UCSD-AML1 (cell line): ENCODE results near the gene DOCK4.

Experiments used
- DNase-seq: peaks from one replicate; lab custom pipeline; 2025; ENCODE audit not compliant: unreplicated experiment; lab: John Stamatoyannopoulos, UW

Gene DOCK4

GRCh38 chr7:111864291-111864976 is 341.8 kb downstream of the DOCK4 start:
- DNase-seq, result no peak

DNA sequence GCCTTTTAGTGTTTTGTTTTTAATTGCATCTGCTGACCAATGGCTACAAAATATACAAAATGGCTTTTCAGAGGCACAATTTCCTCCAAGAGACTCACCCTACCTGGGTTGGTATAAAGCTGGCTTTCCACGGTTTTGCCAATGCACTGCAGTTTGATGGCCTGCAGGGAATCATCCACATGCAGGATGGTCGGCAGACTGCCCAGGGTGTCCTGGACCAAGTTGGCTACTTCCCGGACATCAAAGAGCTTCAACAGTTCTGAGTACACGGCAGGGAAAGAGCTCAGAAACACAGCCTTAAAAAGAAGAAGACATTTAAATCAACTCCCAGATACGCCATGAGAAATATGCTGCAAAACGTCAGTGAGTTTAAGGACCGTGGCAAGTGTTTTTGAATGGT is 342.9 kb downstream of the DOCK4 start:
- DNase-seq, result no peak

GRCh38 chr7:111860248-111860647 is 346.0 kb downstream of the DOCK4 start:
- DNase-seq, result no peak

GRCh38 chr7:111858331-111858730 is 347.9 kb downstream of the DOCK4 start:
- no peak for DNase-seq

DNA sequence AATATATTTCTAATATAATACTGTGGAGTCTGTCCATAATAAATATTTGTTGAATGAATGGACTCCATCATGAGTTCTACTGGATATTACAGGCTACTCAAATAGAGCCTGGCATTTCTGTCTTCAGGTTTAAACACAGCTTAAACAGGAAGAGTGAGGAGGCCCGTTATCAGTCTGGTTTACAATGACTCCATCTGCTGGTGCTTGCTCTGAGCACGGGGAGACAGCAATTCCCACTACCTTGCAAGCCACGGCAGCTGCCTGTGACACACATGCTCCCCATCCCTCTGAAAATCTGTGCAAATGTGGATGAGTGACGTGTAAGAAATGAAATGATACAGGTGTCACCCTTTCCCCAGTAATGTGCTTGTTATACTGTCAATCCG is 350.4 kb downstream of the DOCK4 start:
- no peak for DNase-seq

GRCh38 chr7:111855161-111855841 is 350.9 kb downstream of the DOCK4 start:
- peak; percentile 6 for DNase-seq

DNA sequence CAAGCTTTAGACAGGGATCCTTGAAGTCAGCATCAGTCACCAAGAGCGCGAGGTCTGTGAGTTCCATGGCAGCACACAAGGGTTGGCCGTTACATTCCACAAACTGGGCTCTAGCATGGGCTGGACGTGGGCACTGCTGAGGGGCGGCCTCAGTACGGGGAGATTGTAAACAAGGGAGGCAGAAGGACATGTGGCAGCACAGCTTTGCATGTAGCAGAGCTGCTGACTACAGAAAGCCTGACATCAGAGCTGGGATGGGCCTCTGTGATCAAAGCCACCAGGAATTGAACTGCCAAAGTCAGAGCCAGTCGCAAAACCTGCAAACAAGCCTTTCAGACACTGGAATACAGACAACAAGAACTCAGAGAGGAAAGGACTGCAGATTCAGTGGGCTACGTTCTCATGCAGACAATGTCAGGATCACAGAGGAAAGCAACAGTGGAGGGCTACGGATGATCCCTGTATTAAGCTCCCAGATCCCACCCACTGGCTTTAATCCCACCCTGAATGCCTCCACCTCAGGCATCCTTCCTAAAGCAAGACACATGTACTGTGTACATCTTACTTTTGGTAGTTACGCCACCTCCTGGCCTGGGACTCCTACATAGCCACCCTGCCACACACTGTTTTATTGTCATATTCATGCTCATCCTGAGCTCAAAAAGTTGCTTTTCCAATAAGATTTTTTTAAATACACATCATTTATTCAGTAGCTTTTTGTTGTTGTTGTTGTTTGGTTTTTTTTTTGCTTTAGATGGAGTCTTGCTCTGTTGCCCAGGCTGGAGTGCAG is 352.8 kb downstream of the DOCK4 start:
- DNase-seq, result peak; percentile 5

DNA sequence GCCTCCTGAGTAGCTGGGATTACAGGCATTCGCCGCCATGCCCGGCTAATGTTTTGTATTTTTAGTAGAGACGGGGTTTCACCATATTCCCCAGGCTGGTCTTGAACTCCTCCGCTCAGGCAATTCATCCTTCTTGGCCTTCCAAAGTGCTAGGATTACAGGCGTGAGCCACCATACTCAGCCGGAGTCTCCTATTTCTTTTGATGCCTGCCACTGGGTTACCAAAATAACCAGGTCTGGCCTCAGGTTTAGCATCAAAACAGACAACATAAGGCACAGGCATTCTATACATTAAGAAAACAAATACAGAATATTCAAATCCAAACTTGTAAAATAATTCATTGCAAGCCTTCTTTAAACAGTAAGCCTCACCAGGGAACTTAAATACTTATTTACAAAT is 354.1 kb downstream of the DOCK4 start:
- DNase-seq, result no peak

DNA sequence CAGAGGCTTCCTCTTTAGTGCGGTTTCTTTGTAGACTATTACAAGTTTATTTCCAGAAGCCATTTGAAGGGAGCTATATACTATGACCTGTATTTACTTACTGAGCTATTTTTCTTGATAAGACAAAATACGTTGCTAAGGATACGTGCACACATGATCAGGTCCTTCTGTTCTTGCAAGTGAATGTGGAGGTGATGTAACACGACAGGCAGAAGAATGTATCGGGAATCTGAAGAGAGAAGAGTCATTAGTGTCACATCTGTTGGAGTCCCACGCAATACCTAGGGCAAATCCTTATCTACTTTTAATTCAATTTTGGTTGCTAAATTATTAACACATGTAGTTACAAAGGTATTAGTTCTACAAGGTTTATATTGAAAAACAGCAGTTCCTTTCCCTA is 359.3 kb downstream of the DOCK4 start:
- DNase-seq, result no peak

- DNase-seq, result no peak
Measured at GRCh38 chr7:111845853-111846252, 360.3 kb downstream of the DOCK4 start.

DNA sequence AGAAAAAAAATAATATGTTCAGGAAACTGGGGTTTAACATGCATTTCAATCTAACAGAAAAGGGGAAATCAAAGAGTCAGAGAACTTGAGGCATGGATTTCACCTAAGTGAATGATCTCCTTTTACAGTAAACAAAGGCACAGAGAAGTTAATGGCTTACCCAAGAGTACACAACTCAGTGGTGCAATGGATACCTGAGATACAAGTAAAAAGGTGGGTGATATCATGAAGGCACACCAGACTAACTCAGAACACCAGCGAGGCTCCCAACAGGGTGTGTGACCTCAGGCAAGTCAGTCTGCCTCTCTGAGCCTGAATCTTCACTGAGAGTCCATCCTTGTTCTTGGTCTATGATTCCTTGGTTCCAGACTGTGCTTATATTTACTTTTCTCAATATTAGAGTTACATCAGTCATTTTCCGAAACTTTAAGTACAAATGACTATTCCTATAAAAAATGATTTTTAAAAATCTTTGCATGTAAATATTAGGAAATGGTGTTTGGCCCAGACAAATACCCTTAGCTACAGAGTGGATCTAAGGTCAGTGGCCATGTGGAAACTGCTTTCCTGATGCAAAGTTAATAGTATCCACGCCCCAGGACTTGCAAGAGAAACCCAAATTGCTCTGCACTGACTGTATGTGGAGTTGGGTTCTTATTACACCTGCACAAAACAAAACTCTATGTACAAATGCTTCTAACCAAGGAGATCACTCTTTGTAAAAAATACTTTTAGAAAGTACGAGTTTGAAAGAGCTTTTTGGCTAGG is 361.1 kb downstream of the DOCK4 start:
- DNase-seq, result no peak

DNA sequence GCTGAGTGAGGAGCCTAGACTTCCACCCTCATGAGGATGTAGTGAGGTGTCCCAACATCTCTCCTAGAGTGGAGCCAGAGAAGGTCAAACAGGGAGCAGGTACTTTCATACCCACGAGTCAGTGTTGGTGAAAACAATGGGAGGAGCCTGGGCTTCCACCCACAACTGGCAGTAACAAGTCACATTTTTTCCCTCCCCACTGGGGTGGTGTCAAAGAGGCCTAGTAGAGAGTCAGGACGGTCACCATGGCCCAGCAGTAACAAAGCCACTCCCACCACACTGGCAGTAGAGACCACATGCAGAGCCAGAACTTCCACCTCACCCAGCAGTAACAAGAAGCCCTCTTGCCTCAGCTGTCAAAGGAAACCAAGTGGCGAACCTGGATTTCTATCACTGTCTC is 363.7 kb downstream of the DOCK4 start:
- DNase-seq, result no peak

- no peak for DNase-seq
Measured at GRCh38 chr7:111841596-111842205, 364.5 kb downstream of the DOCK4 start.

DNA sequence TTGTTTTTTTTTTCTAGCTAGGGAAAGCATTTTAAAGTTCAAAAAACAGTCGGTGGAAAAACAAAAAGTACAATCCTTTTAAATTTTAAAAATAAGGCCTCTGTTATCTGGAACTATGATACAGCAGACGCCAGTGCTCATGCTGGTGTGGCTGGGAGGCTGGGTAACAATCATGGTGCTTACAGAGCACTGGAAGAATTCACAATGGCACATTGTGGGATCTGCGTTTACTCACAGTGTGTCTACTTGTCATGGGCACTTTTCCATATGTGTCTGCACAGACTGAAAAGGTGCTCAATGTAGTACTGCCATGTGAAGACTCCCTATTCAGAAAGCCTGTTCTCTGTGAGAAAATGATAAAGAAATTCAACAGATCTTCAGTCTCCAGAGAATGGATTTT is 365.7 kb downstream of the DOCK4 start:
- DNase-seq, result no peak

- DNase-seq, result no peak
Measured at GRCh38 chr7:111839261-111839660, 366.9 kb downstream of the DOCK4 start.

DNA sequence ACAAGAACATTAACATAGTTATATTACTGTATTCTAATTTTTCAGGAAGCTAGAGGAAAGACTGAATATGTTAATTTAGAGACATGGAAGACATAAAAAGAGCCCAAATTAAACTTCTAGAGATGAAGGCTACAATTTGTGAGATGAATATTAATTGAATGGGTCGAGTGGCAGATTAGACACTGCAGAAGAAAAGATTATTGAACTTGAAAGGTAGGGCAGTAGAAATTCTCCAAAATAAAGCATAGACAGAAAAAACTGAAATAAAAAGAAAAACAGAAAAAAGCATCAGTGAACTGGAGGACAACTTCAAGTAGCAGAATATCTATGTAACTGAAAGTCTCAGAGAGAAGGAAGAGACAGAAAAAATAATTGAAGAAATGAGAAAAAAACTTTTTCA is 369.6 kb downstream of the DOCK4 start:
- no peak for DNase-seq

DNA sequence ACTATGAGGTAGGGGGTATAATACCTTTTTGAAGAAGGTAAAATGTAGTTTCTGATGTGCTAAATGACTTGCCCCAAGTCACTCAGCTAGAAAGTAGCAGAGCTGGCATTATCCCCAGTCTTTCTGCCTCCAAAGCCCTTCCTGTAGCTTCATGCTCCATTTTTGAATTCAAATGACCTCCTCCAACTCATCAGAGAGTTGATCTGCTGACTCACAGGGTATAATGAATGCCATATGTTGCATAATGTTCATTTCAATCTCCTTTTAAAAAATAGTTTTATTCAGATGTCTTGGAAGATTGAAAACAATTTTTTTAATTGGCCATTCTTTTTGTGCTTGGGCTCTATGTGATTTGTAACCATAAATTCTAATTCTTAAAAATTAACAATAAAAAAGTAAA is 371.1 kb downstream of the DOCK4 start:
- DNase-seq, result no peak

GRCh38 chr7:111834367-111834766 is 371.8 kb downstream of the DOCK4 start:
- DNase-seq, result no peak

GRCh38 chr7:111833466-111833865 is 372.7 kb downstream of the DOCK4 start:
- DNase-seq, result no peak

DNA sequence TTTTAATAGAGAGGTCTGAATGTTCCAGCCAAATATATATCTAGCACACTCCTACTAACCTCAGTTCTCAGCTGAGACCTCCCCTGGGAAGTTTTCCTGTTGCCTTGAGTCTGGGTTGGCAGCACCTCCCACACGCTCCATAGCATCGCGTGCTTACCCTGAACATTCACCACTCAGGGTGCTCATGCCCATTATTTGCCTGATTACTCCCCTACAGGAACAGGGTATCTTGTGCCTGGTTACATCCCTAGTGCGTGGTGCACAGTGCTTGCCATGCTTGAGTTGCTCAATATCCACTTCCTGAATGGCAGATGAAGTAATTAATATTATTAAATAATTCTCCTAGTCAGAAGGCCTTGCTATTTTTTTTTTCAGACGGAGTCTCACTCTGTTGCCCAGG is 374.0 kb downstream of the DOCK4 start:
- DNase-seq, result no peak

GRCh38 chr7:111829221-111829620 is 377.0 kb downstream of the DOCK4 start:
- DNase-seq, result no peak
